Stimulated activated CD4-positive, alpha-beta T cell treated with anti-CD3 and anti-CD28 coated beads, Interleukin-1b, Interleukin-23, amount 100 ng/mL, for 48 hours (primary cell): ENCODE measurements around the gene ATF7.
A peak's percentile ranks its signal among the peaks of the same experiment; 100 is the strongest.
"Not testable (repeated sequence)": the region's sequence is repeated elsewhere in the genome, so short reads cannot be mapped to it uniquely, and the experiment has no call there.

Experiments
- DNase-seq: peaks from one replicate; pipeline ENCODE4 v3.0.0-alpha.2; 2020

ATF7 gene

GRCh38 chr12:53499266-53500141 lies 126.7 kb downstream of the ATF7 start, which contains the start of gene MAP3K12:
MAP3K12 (minus strand) TSS chr12:53499458; CDS start chr12:53487391, 12,067 bp downstream.
- peak; percentile 57 for DNase-seq

- DNase-seq = no peak
Measured at GRCh38 chr12:53498235-53498630, 127.9 kb downstream of the ATF7 start.

- DNase-seq = no peak
Measured at GRCh38 chr12:53497461-53497860, 128.7 kb downstream of the ATF7 start.

GRCh38 chr12:53496752-53497032 lies 129.5 kb downstream of the ATF7 start:
- no peak for DNase-seq

GRCh38 chr12:53495903-53496751 lies 130.1 kb downstream of the ATF7 start:
- no peak for DNase-seq

- DNase-seq = no peak
Measured at GRCh38 chr12:53493610-53494391, 132.4 kb downstream of the ATF7 start.

GRCh38 chr12:53492830-53493609 lies 133.2 kb downstream of the ATF7 start:
- peak; percentile 84 for DNase-seq

- DNase-seq = no peak
Measured at GRCh38 chr12:53492188-53492587, 134.0 kb downstream of the ATF7 start.

- no peak for DNase-seq
Measured at GRCh38 chr12:53489242-53489864, 136.8 kb downstream of the ATF7 start.

- no peak for DNase-seq
Measured at GRCh38 chr12:53486736-53487487, 139.3 kb downstream of the ATF7 start.

- no peak for DNase-seq
Measured at GRCh38 chr12:53485955-53486735, 140.0 kb downstream of the ATF7 start.

GRCh38 chr12:53484686-53485575 lies 141.3 kb downstream of the ATF7 start:
- no peak for DNase-seq

- no peak for DNase-seq
Measured at GRCh38 chr12:53483979-53484377, 142.2 kb downstream of the ATF7 start.

GRCh38 chr12:53483225-53483978 lies 142.8 kb downstream of the ATF7 start:
- DNase-seq = no peak

GRCh38 chr12:53482626-53483168 lies 143.5 kb downstream of the ATF7 start:
- DNase-seq = no peak

GRCh38 chr12:53481939-53482586 lies 144.1 kb downstream of the ATF7 start:
- DNase-seq = no peak

- DNase-seq = not testable (repeated sequence)
Measured at GRCh38 chr12:53481458-53481857, 144.7 kb downstream of the ATF7 start.
